Tibial nerve (tissue), 3 donors: ENCODE data around the gene SCAI.
"Not testable (repeated sequence)": the region's sequence is repeated elsewhere in the genome, so short reads cannot be mapped to it uniquely, and the experiment has no call there.

Experiments
- POLR2A ChIP-seq, 2 donors: fragments of 450-650 bp; IDR thresholded peaks; one replicate each; pipeline ENCODE4 v1.6.1; 2017; ENCODE audit warnings: antibody characterized with exemption in 2 of 2, mild to moderate bottlenecking in 2 of 2, moderate library complexity in 2 of 2
- TF ChIP-seq, protein P1 (sequence below), 5 experiments: fragments of 200-600 bp in 3 of 5; fragments of 450-650 bp in 2 of 5; sonication (generic) in 3 of 5; IDR thresholded peaks; one replicate each; pipeline ENCODE4 v1.5.1; 2016 to 2019; ENCODE audit warnings: antibody characterized with exemption in 5 of 5, mild to moderate bottlenecking in 3 of 5, moderate library complexity in 2 of 5

DNA sequence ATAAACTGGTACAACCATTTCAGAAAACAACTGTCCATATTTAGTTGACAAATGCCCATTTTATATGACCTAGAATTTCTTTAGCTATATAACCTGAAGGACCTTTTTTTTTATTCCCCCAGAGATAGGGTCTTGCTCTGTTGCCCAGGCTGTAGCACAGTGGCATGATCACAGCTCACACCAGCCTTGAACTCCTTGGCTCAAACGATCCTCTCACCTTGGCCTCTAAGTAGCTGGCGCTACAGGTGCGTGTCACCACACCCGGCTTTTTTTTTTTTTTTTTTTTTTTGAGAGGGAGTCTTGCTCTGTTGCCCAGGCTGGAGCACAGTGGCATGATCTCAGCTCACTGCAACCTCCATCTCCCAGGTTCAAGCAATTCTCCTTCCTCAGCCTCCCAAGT, 28.8 kb downstream of the SCAI start:
- not testable (repeated sequence) for TF ChIP-seq POLR2A (IDR thresholded peaks at IDR 0.05)
- TF ChIP-seq, protein P1, sequence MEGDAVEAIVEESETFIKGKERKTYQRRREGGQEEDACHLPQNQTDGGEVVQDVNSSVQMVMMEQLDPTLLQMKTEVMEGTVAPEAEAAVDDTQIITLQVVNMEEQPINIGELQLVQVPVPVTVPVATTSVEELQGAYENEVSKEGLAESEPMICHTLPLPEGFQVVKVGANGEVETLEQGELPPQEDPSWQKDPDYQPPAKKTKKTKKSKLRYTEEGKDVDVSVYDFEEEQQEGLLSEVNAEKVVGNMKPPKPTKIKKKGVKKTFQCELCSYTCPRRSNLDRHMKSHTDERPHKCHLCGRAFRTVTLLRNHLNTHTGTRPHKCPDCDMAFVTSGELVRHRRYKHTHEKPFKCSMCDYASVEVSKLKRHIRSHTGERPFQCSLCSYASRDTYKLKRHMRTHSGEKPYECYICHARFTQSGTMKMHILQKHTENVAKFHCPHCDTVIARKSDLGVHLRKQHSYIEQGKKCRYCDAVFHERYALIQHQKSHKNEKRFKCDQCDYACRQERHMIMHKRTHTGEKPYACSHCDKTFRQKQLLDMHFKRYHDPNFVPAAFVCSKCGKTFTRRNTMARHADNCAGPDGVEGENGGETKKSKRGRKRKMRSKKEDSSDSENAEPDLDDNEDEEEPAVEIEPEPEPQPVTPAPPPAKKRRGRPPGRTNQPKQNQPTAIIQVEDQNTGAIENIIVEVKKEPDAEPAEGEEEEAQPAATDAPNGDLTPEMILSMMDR (IDR thresholded peaks at IDR 0.05), result not testable (repeated sequence)
